Astrocyte (in vitro differentiated cells and primary cell): ENCODE results near the gene FBN3. TPM values are rescaled to one million over a fixed set of nuclear protein-coding genes. Genes with fewer than 3 reads are reported as not detected.

Source experiments
- DNase-seq: peaks from one replicate; pipeline ENCODE4 v3.0.0-alpha.2; 2010; ENCODE audit warnings: low read depth
- FAIRE-seq: peaks from 2 replicates; lab custom pipeline; 2011; peaks lifted over from hg19 to GRCh38; lab: Jason Lieb, UNC
- H2AFZ ChIP-seq: 2 replicates; pipeline ENCODE4 v1.6.0; 2012; ENCODE audit warnings: low read depth, low read length, inconsistent platforms
- H3K27ac ChIP-seq: 2 replicates; pipeline ENCODE4 v1.5.1; 2011; ENCODE audit warnings: low read depth, low read length, inconsistent platforms
- H3K27me3 ChIP-seq: 2 replicates; pipeline ENCODE4 v1.6.0; 2011; ENCODE audit warnings: low read length, inconsistent platforms; ENCODE audit not compliant: insufficient read depth
- H3K36me3 ChIP-seq: 2 replicates; pipeline ENCODE4 v1.5.1; 2011; ENCODE audit warnings: low read length, inconsistent platforms; ENCODE audit not compliant: insufficient read depth
- H3K4me1 ChIP-seq: 2 replicates; pipeline ENCODE4 v1.5.1; 2011; ENCODE audit warnings: low read length, inconsistent platforms; ENCODE audit not compliant: insufficient read depth
- H3K4me2 ChIP-seq: 2 replicates; pipeline ENCODE4 v1.6.0; 2012; ENCODE audit warnings: low read length, inconsistent platforms
- H3K4me3 ChIP-seq: 2 replicates; pipeline ENCODE4 v1.5.1; 2011; ENCODE audit warnings: low read depth, mild to moderate bottlenecking, low read length, inconsistent platforms; ENCODE audit not compliant: insufficient read depth
- H3K79me2 ChIP-seq: 2 replicates; pipeline ENCODE4 v1.6.0; 2012; ENCODE audit warnings: mild to moderate bottlenecking, low read length, inconsistent platforms; ENCODE audit not compliant: insufficient read depth
- H3K9ac ChIP-seq: 2 replicates; pipeline ENCODE4 v1.6.0; 2012; ENCODE audit warnings: mild to moderate bottlenecking, low read length, inconsistent platforms
- H3K9me3 ChIP-seq: 2 replicates; pipeline ENCODE4 v1.5.1; 2012; ENCODE audit warnings: low read depth, mild to moderate bottlenecking, low read length, inconsistent platforms; ENCODE audit not compliant: insufficient read depth
- H4K20me1 ChIP-seq: 2 replicates; pipeline ENCODE4 v1.6.0; 2012; ENCODE audit warnings: low read length, inconsistent platforms; ENCODE audit not compliant: insufficient read depth
- H3K27ac Mint-ChIP-seq: one replicate; pipeline ENCODE4 v1.8.0; 2021; ENCODE audit warnings: mild to moderate bottlenecking, mixed read lengths; ENCODE audit not compliant: unreplicated experiment
- H3K27me3 Mint-ChIP-seq: one replicate; pipeline ENCODE4 v1.8.0; 2021; ENCODE audit warnings: low read depth, mixed read lengths; ENCODE audit not compliant: unreplicated experiment
- H3K36me3 Mint-ChIP-seq: one replicate; pipeline ENCODE4 v1.8.0; 2021; ENCODE audit warnings: low read depth, mixed read lengths; ENCODE audit not compliant: unreplicated experiment
- H3K4me1 Mint-ChIP-seq: one replicate; pipeline ENCODE4 v1.8.0; 2021; ENCODE audit warnings: low read depth, mixed read lengths; ENCODE audit not compliant: unreplicated experiment
- H3K4me3 Mint-ChIP-seq: one replicate; pipeline ENCODE4 v1.8.0; 2021; ENCODE audit warnings: mild to moderate bottlenecking, moderate library complexity, mixed read lengths; ENCODE audit not compliant: unreplicated experiment
- H3K9me3 Mint-ChIP-seq: one replicate; pipeline ENCODE4 v1.8.0; 2021; ENCODE audit warnings: mild to moderate bottlenecking, mixed read lengths; ENCODE audit not compliant: unreplicated experiment
- CTCF ChIP-seq: IDR thresholded peaks from 2 replicates; pipeline ENCODE4 v1.5.1; 2011; ENCODE audit warnings: low read depth, mild to moderate bottlenecking, inconsistent platforms, low read length, moderate library complexity; ENCODE audit not compliant: insufficient read depth
- EZH2 ChIP-seq: IDR thresholded peaks from 2 replicates; pipeline ENCODE4 v1.6.1; 2012; ENCODE audit warnings: mild to moderate bottlenecking, low read length, inconsistent platforms; ENCODE audit not compliant: insufficient read depth
- total RNA-seq: library from RNA; stranded (reverse); gene quantifications from 2 replicates; pipeline ENCODE4 v1.2.1, GENCODE V29; 2021

Gene FBN3
- total RNA-seq, 1 donor from 2014 or later, result 1.00 TPM

DNA sequence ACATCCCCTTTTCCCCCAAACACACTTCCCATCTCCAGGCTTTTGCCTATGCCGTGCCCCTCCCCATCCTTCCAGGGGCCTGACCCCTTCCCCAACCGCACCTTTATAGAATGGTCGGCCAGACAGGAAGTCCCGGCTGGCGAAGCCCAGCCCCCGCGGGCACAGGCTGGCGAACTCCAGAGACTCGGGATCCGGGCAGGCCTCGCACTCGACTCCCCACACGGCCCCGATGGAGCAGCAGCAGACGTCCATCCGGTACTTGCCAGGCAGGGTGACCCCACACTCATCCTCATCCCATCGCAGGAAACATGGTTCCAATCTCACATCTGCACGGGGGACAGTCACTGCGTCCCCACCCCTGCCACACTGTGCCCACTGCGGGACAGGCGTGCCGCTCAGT, 25.7 kb downstream of the FBN3 start:
- Histone ChIP-seq H3K4me3 (no peak overlapping the region), H3K27ac (no peak overlapping the region), H3K9me3 (no peaks in the 10 kb centered on the region), H3K4me1 (no peaks in the 10 kb centered on the region), H3K9ac (no peak overlapping the region), H2AFZ (no peak overlapping the region), H3K27me3 (no peaks in the 10 kb centered on the region), H3K79me2 (no peaks in the 10 kb centered on the region), H3K4me2 (no peak overlapping the region), H3K36me3 (no peaks in the 10 kb centered on the region), H4K20me1 (no peaks in the 10 kb centered on the region)
- DNase-seq, result no peak
- H3K27me3 Mint-ChIP-seq, result peaks cover 13% of the 10 kb centered on the region
- no peak for TF ChIP-seq EZH2
- TF ChIP-seq CTCF, result no peak
- peaks cover 2% of the 10 kb centered on the region for H3K9me3 Mint-ChIP-seq
- H3K4me3 Mint-ChIP-seq, result no peak overlapping the region
- no peak for FAIRE-seq
- H3K27ac Mint-ChIP-seq, result no peak overlapping the region
- H3K36me3 Mint-ChIP-seq, result no peaks in the 10 kb centered on the region
- H3K4me1 Mint-ChIP-seq, result no peaks in the 10 kb centered on the region

GRCh38 chr19:8120636-8121480, 28.5 kb downstream of the FBN3 start:
- H3K4me1 ChIP-seq, result no peaks in the 10 kb centered on the region
- no peak overlapping the region for H3K9ac ChIP-seq
- H3K27ac Mint-ChIP-seq, result no peak overlapping the region
- FAIRE-seq, result no peak
- no peak overlapping the region for H3K4me3 ChIP-seq
- no peak overlapping the region for H2AFZ ChIP-seq
- H3K27me3 Mint-ChIP-seq, result peaks cover 12% of the 10 kb centered on the region
- no peaks in the 10 kb centered on the region for H3K79me2 ChIP-seq
- H3K9me3 Mint-ChIP-seq, result peaks cover 2% of the 10 kb centered on the region
- no peaks in the 10 kb centered on the region for H3K4me1 Mint-ChIP-seq
- no peaks in the 10 kb centered on the region for H3K36me3 ChIP-seq
- H3K36me3 Mint-ChIP-seq, result no peaks in the 10 kb centered on the region
- no peak overlapping the region for H3K4me2 ChIP-seq
- H3K27me3 ChIP-seq, result no peaks in the 10 kb centered on the region
- no peak for DNase-seq
- H4K20me1 ChIP-seq, result no peaks in the 10 kb centered on the region
- TF ChIP-seq CTCF (no peak), EZH2 (no peak)
- no peak overlapping the region for H3K27ac ChIP-seq
- H3K9me3 ChIP-seq, result no peaks in the 10 kb centered on the region
- H3K4me3 Mint-ChIP-seq, result no peak overlapping the region

DNA sequence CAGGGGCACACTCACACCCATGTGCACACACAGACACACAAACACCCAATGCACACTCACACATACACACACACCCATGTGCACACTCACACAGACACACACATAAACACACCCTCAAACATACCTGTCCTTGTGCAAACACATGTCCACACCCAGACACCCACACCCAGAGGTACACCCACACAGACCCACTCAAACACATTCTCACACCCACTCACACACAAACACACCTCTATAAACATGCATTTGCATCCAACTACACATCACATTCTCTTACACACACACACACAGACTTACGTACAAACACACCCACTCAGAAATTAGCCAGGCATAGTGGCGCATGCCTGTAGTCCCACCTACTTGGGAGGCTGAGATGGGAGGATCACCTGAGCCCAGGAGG, 31.4 kb downstream of the FBN3 start:
- Histone ChIP-seq H3K27me3 (no peaks in the 10 kb centered on the region), H3K4me2 (no peak overlapping the region), H3K4me3 (no peak overlapping the region), H3K4me1 (no peaks in the 10 kb centered on the region), H3K36me3 (no peaks in the 10 kb centered on the region), H4K20me1 (no peaks in the 10 kb centered on the region), H2AFZ (no peak overlapping the region), H3K9me3 (no peaks in the 10 kb centered on the region), H3K27ac (no peak overlapping the region), H3K9ac (no peak overlapping the region), H3K79me2 (no peaks in the 10 kb centered on the region)
- peaks cover 8% of the 10 kb centered on the region for H3K27me3 Mint-ChIP-seq
- no peak for DNase-seq
- no peak for FAIRE-seq
- H3K9me3 Mint-ChIP-seq, result peaks cover 2% of the 10 kb centered on the region
- no peak overlapping the region for H3K27ac Mint-ChIP-seq
- no peak overlapping the region for H3K4me3 Mint-ChIP-seq
- no peaks in the 10 kb centered on the region for H3K4me1 Mint-ChIP-seq
- no peaks in the 10 kb centered on the region for H3K36me3 Mint-ChIP-seq
- TF ChIP-seq CTCF (no peak), EZH2 (no peak)
